ENCODE data around the gene BEGAIN. TPM values are rescaled to one million over a fixed set of nuclear protein-coding genes. Genes with fewer than 3 reads are reported as not detected.
"Not testable (repeated sequence)": the region's sequence is repeated elsewhere in the genome, so short reads cannot be mapped to it uniquely, and the experiment has no call there.

Gene BEGAIN
- total and polyA plus RNA-seq, 4 donors, result 0.27 to 1.6 (median 1.3) TPM

- ATAC-seq (ENCODE audit: insufficient read depth, low FRiP score) (no peak), DNase-seq (no peak)
- Histone ChIP-seq H3K36me3 (ENCODE audit: control insufficient read depth in 4 of 4, insufficient read depth in 4 of 4, low read length in 4 of 4) (peaks cover 0 to 21% (median 7%) of the 10 kb centered on the region in 4 donors), H3K9me3 (ENCODE audit: control insufficient read depth in 4 of 4, insufficient read depth in 3 of 4, low read length in 3 of 4) (peaks cover 0 to 4% (median 0%) of the 10 kb centered on the region in 4 donors), H3K9ac (ENCODE audit: insufficient read depth in 1 of 2, low read length in 2 of 2) (no peak overlapping the region), H3K4me3 (no peak overlapping the region), H3K27me3 (ENCODE audit: control insufficient read depth in 3 of 3, insufficient read depth in 3 of 3, low read length in 2 of 3) (no peaks in the 10 kb centered on the region), H3K4me1 (ENCODE audit: control insufficient read depth in 5 of 5, insufficient read depth in 5 of 5, low read length in 5 of 5) (peaks cover 0 to 2% (median 0%) of the 10 kb centered on the region in 5 donors), H3K27ac (ENCODE audit: low read depth in 1 of 2, low read length in 1 of 2) (no peak overlapping the region)
- TF ChIP-seq CTCF (IDR thresholded peaks at IDR 0.05; ENCODE audit: control extremely low read depth, extremely low read depth), result no peak
- WGBS, 2 donors, result 92 to 93% methylated on average over 13 of the region's 13 CpGs
These were observed 63.9 kb downstream of the BEGAIN start for GRCh38 chr14:100523131-100523842.

GRCh38 chr14:100522616-100523099, 64.6 kb downstream of the BEGAIN start:
- DNase-seq, result no peak
- no peak overlapping the region for H3K27ac ChIP-seq (ENCODE audit: low read depth in 1 of 2, low read length in 1 of 2)
- H3K9me3 ChIP-seq (ENCODE audit: control insufficient read depth in 4 of 4, insufficient read depth in 3 of 4, low read length in 3 of 4), result peaks cover 0 to 4% (median 0%) of the 10 kb centered on the region in 4 donors
- no peak overlapping the region for H3K9ac ChIP-seq (ENCODE audit: insufficient read depth in 1 of 2, low read length in 2 of 2)
- no peak for ATAC-seq (ENCODE audit: insufficient read depth, low FRiP score)
- peaks cover 0 to 19% (median 7%) of the 10 kb centered on the region in 4 donors for H3K36me3 ChIP-seq (ENCODE audit: control insufficient read depth in 4 of 4, insufficient read depth in 4 of 4, low read length in 4 of 4)
- no peak for TF ChIP-seq CTCF (IDR thresholded peaks at IDR 0.05; ENCODE audit: control extremely low read depth, extremely low read depth)
- 77 to 81% methylated on average over 6 of the region's 6 CpGs for WGBS, 2 donors
- peaks cover 0 to 2% (median 0%) of the 10 kb centered on the region in 5 donors for H3K4me1 ChIP-seq (ENCODE audit: control insufficient read depth in 5 of 5, insufficient read depth in 5 of 5, low read length in 5 of 5)
- no peak overlapping the region for H3K4me3 ChIP-seq
- no peaks in the 10 kb centered on the region for H3K27me3 ChIP-seq (ENCODE audit: control insufficient read depth in 3 of 3, insufficient read depth in 3 of 3, low read length in 2 of 3)

GRCh38 chr14:100506053-100506452, 81.2 kb downstream of the BEGAIN start:
- WGBS, 2 donors, result 97 to 98% methylated on average over 3 of the region's 3 CpGs

GRCh38 chr14:100504372-100505078, 82.7 kb downstream of the BEGAIN start:
- no peaks in the 10 kb centered on the region for H3K4me1 ChIP-seq (ENCODE audit: control insufficient read depth in 5 of 5, insufficient read depth in 5 of 5, low read length in 5 of 5)
- no peak for DNase-seq
- no peak for TF ChIP-seq CTCF (IDR thresholded peaks at IDR 0.05; ENCODE audit: control extremely low read depth, extremely low read depth)
- H3K36me3 ChIP-seq (ENCODE audit: control insufficient read depth in 4 of 4, insufficient read depth in 4 of 4, low read length in 4 of 4), result no peaks in the 10 kb centered on the region
- H3K9ac ChIP-seq (ENCODE audit: insufficient read depth in 1 of 2, low read length in 2 of 2), result no peak overlapping the region
- no peak overlapping the region for H3K4me3 ChIP-seq
- ATAC-seq (ENCODE audit: insufficient read depth, low FRiP score), result no peak
- WGBS, 2 donors, result 86 to 94% methylated on average over 3 of the region's 3 CpGs
- H3K27me3 ChIP-seq (ENCODE audit: control insufficient read depth in 3 of 3, insufficient read depth in 3 of 3, low read length in 2 of 3), result no peaks in the 10 kb centered on the region
- H3K9me3 ChIP-seq (ENCODE audit: control insufficient read depth in 4 of 4, insufficient read depth in 3 of 4, low read length in 3 of 4), result peaks cover 2 to 5% (median 4%) of the 10 kb centered on the region in 4 donors
- H3K27ac ChIP-seq (ENCODE audit: low read depth in 1 of 2, low read length in 1 of 2), result no peak overlapping the region

More at GRCh38 chr14:100506053-100506452, 81.2 kb downstream of the BEGAIN start:
- H3K27ac ChIP-seq (ENCODE audit: low read depth in 1 of 2, low read length in 1 of 2); H3K4me3 ChIP-seq; H3K27me3 ChIP-seq (ENCODE audit: control insufficient read depth in 3 of 3, insufficient read depth in 3 of 3, low read length in 2 of 3); ATAC-seq (ENCODE audit: insufficient read depth, low FRiP score); H3K9ac ChIP-seq (ENCODE audit: insufficient read depth in 1 of 2, low read length in 2 of 2); DNase-seq; H3K36me3 ChIP-seq (ENCODE audit: control insufficient read depth in 4 of 4, insufficient read depth in 4 of 4, low read length in 4 of 4); H3K4me1 ChIP-seq (ENCODE audit: control insufficient read depth in 5 of 5, insufficient read depth in 5 of 5, low read length in 5 of 5); H3K9me3 ChIP-seq (ENCODE audit: control insufficient read depth in 4 of 4, insufficient read depth in 3 of 4, low read length in 3 of 4): not testable (repeated sequence)

Measured in lung (tissue), 12 donors.